Measurements from ENCODE around the gene ACTG1.

The ACTG1 gene

GRCh38 chr17:81544281-81544974 lies 31.8 kb upstream of the ACTG1 start:
- no peak for FAIRE-seq

DNA sequence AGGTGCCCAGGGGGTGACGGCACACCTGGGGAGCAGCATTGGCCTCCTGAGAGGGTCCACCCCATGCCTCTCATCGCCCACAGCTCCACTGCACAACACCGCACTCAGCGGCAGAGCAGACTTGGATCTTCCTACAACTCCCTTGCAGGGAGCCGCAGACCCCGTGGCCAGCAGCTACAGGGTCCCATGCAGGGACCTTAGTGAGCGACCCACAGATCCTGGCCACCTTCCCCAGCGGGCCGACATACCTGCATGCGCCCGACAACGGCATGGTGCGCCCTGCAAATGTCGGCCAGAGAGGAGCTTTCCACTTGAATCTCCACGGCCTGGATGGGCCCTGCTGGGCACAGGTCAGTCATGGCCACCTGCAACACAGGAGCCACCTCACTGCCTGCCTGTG lies 31.2 kb upstream of the ACTG1 start:
- no peak for FAIRE-seq

GRCh38 chr17:81543339-81543675 lies 30.7 kb upstream of the ACTG1 start:
- no peak for FAIRE-seq

- no peak for FAIRE-seq
Observed at GRCh38 chr17:81542431-81543338, 30.1 kb upstream of the ACTG1 start.

DNA sequence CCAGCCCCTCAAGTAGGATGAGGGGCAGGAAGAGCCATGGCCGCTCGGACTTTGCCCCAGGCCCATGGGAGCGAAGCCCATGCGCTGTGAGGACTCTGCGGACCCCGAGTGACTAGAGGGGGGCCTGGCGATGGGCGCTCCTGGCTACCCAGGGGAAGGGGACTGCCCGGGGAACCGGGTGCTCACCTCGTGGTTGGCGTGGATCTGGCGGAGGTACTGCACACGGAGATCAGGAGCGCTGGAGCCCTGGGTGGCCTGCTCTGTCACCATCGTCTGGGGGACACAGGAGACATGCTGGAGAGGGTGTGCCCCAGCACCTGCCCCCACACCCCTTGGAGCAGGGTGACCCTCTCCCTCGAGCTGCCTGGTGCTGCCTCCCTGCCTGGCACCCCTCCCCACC lies 28.5 kb upstream of the ACTG1 start:
- no peak for FAIRE-seq

- no peak for FAIRE-seq
Observed at GRCh38 chr17:81540676-81541027, 28.1 kb upstream of the ACTG1 start.

DNA sequence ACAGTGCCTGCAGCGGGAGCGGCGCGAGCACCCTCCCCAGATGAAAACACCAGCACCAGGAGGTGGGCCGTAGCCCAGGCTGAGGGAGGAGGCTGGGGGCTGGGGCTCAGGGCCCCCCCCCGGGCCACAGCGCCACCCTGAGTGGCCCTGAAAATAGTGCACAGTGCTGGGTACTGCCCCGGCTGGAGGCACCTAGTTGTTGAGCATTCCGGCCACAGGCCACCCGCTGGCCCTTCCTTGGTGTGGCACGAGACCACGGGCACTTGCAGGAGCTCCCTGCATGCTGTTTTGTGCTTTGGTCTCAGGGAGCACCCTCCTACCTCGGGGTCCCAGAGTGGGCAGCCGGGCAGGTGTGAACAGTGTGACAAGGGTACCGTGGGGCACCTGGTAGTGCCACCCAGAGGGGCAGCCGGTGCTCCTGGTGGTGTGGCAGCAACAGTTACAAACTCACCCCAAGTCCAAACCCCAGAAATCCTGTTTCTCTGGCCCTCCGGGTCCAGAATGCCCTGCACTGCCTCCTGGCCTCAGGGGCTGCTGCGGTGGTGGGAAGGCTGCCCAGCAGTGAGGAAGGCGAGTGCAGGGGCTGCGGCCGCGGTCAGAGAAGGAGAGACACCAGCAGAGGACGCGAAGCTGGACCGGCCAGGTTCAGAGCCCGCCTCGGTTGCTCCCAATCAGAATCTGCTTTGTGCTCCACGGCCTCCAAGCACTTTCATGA lies 27.5 kb upstream of the ACTG1 start:
- no peak for FAIRE-seq

- no peak for FAIRE-seq
Observed at GRCh38 chr17:81539571-81539900, 26.9 kb upstream of the ACTG1 start.

GRCh38 chr17:81538651-81539570 lies 26.3 kb upstream of the ACTG1 start:
- FAIRE-seq, result no peak

- FAIRE-seq, result no peak
Observed at GRCh38 chr17:81537856-81538555, 25.4 kb upstream of the ACTG1 start.

DNA sequence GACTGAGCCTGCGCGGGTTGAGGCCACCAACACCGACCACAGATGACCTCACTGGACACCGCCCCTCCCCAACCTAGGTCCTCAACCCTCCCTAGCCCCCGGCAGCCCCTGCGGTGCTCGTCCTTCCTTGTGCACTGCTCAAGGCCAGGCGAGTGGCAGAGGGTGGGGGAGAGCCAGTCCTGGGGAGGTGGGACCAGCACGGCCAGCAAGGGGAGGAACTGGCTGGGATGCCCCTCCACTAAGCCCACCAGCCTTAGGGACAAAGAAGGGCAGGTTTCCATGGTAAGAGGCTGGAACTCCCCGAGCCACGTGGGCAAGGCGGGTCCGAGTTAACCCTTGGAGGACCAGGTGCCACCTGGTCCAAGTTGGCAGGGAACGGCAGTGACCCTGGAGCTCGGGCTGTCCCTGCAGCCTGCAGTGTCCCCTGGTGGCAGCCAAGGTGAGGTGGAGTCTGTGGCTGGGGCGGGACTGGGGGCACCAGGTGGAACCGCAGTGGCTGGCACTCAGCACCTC lies 24.8 kb upstream of the ACTG1 start:
- no peak for FAIRE-seq

- no peak for FAIRE-seq
Observed at GRCh38 chr17:81536299-81537290, 24.0 kb upstream of the ACTG1 start.

- no peak for FAIRE-seq
Observed at GRCh38 chr17:81535480-81536298, 23.1 kb upstream of the ACTG1 start.

- FAIRE-seq, result no peak
Observed at GRCh38 chr17:81535007-81535328, 22.4 kb upstream of the ACTG1 start.

- FAIRE-seq, result no peak
Observed at GRCh38 chr17:81534157-81535006, 21.8 kb upstream of the ACTG1 start.

- FAIRE-seq, result no peak
Observed at GRCh38 chr17:81533339-81534141, 20.9 kb upstream of the ACTG1 start.

- no peak for FAIRE-seq
Observed at GRCh38 chr17:81532490-81533287, 20.1 kb upstream of the ACTG1 start.
